Measurements from ENCODE around the gene JAK1.

The JAK1 gene

GRCh38 chr1:64996541-64997257 lies 30.4 kb upstream of the JAK1 start:
- Histone ChIP-seq H3K27ac (no peak overlapping the region), H3K9me3 (no peaks in the 10 kb centered on the region), H3K27me3 (no peaks in the 10 kb centered on the region), H3K36me3 (no peaks in the 10 kb centered on the region), H3K4me1 (peaks cover 0 to 5% (median 4%) of the 10 kb centered on the region in 4 donors), H3K4me3 (no peak overlapping the region)
- DNase-seq: no peak
- no peak for TF ChIP-seq CTCF (IDR thresholded peaks at IDR 0.05)
- intact Hi-C loops (cut with DNase I; ENCODE audit: low total_unique reads): no loop called here

- no peak for TF ChIP-seq CTCF (IDR thresholded peaks at IDR 0.05)
- Histone ChIP-seq H3K4me1 (no peaks in the 10 kb centered on the region), H3K36me3 (peaks cover 0 to 2% (median 0%) of the 10 kb centered on the region in 3 donors), H3K27me3 (no peaks in the 10 kb centered on the region), H3K4me3 (no peak overlapping the region), H3K9me3 (no peaks in the 10 kb centered on the region), H3K27ac (no peak overlapping the region)
- no peak for DNase-seq
- intact Hi-C loops (cut with DNase I; ENCODE audit: low total_unique reads): no loop called here
These were observed 29.0 kb upstream of the JAK1 start for GRCh38 chr1:64995316-64995715.

- Histone ChIP-seq H3K4me1 (peaks cover 0 to 11% (median 0%) of the 10 kb centered on the region in 4 donors), H3K4me3 (no peak overlapping the region), H3K27ac (no peak overlapping the region), H3K36me3 (peaks cover 4 to 24% (median 22%) of the 10 kb centered on the region in 3 donors), H3K9me3 (no peaks in the 10 kb centered on the region), H3K27me3 (no peaks in the 10 kb centered on the region)
- intact Hi-C loops (cut with DNase I; ENCODE audit: low total_unique reads): no loop called here
- no peak for TF ChIP-seq CTCF (IDR thresholded peaks at IDR 0.05)
- DNase-seq: no peak
These were observed 20.8 kb upstream of the JAK1 start for GRCh38 chr1:64986903-64987871.

GRCh38 chr1:64984737-64985136 lies 18.4 kb upstream of the JAK1 start:
- peaks cover 0 to 11% (median 0%) of the 10 kb centered on the region in 4 donors for H3K4me1 ChIP-seq
- no peak overlapping the region for H3K27ac ChIP-seq
- H3K4me3 ChIP-seq: no peak overlapping the region
- H3K27me3 ChIP-seq: no peaks in the 10 kb centered on the region
- intact Hi-C loops (cut with DNase I; ENCODE audit: low total_unique reads): no loop called here
- no peaks in the 10 kb centered on the region for H3K9me3 ChIP-seq
- TF ChIP-seq CTCF (IDR thresholded peaks at IDR 0.05): no peak
- peaks cover 4 to 24% (median 14%) of the 10 kb centered on the region in 3 donors for H3K36me3 ChIP-seq
- no peak for DNase-seq

- no peaks in the 10 kb centered on the region for H3K9me3 ChIP-seq
- no peak overlapping the region for H3K27ac ChIP-seq
- H3K36me3 ChIP-seq: peaks cover 7 to 28% (median 18%) of the 10 kb centered on the region in 3 donors
- no peak overlapping the region for H3K4me3 ChIP-seq
- H3K27me3 ChIP-seq: no peaks in the 10 kb centered on the region
- no peak for DNase-seq
- intact Hi-C loops (cut with DNase I; ENCODE audit: low total_unique reads): no loop called here
- peaks cover 0 to 11% (median 0%) of the 10 kb centered on the region in 4 donors for H3K4me1 ChIP-seq
- TF ChIP-seq CTCF (IDR thresholded peaks at IDR 0.05): no peak
These were observed 17.8 kb upstream of the JAK1 start for GRCh38 chr1:64984106-64984505.

Measured in tibial artery (tissue), 4 donors.